Endothelial cell of umbilical vein (primary cell): ENCODE results near the gene SAC3D1. TPM values are rescaled to one million over a fixed set of nuclear protein-coding genes. Genes with fewer than 3 reads are reported as not detected.

Experiments used
- BruUV-seq: library from RNA; stranded (reverse); fragments of 400-500 nt; replicated peaks from 2 replicates; lab custom pipeline; 2021; lab: Mats Ljungman, UMichigan
- CTCF ChIA-PET: fragments of 300-600, 350-600 bp; sonication (Branson Sonifier 250); formaldehyde crosslinking; loops from one replicate; lab custom pipeline; 2021; ENCODE audit warnings: antibody characterized with exemption, inconsistent platforms; lab: Charles Lee
- POLR2A ChIA-PET: fragments of 300-600, 350-600 bp; sonication (Branson Sonifier 250); formaldehyde crosslinking; loops from one replicate; lab custom pipeline; 2021; ENCODE audit warnings: antibody characterized with exemption, inconsistent platforms; lab: Charles Lee
- DNase-seq: peaks from one replicate; pipeline ENCODE4 v3.0.0-alpha.2; 2011; ENCODE audit warnings: low read depth, low spot score
- FAIRE-seq: peaks from 2 replicates; lab custom pipeline; 2011; peaks lifted over from hg19 to GRCh38; lab: Jason Lieb, UNC
- H2AFZ ChIP-seq: 2 replicates; pipeline ENCODE4 v1.6.0; 2012; ENCODE audit warnings: low read depth, low read length, control low read depth, inconsistent platforms
- H3K27ac ChIP-seq: 2 replicates; pipeline ENCODE4 v1.5.1; 2011; ENCODE audit warnings: low read depth, mild to moderate bottlenecking, control low read depth, low read length, moderate library complexity; ENCODE audit not compliant: insufficient read depth
- H3K27me3 ChIP-seq, 2 experiments: 2 replicates each; pipeline versions ENCODE4 v1.6.0 to v1.6.1; 2011; ENCODE audit warnings: low read length in 2 of 2, mixed read lengths in 1 of 2; ENCODE audit not compliant: control insufficient read depth in 2 of 2, insufficient read depth in 2 of 2
- H3K36me3 ChIP-seq, 2 experiments: 2 replicates in 1 of 2; 3 replicates in 1 of 2; pipeline ENCODE4 v1.5.1; 2011; ENCODE audit warnings: low read length in 2 of 2, mild to moderate bottlenecking in 1 of 2, moderate library complexity in 1 of 2; ENCODE audit not compliant: control insufficient read depth in 2 of 2, insufficient read depth in 2 of 2; ENCODE audit errors: extremely low read depth in 1 of 2
- H3K4me1 ChIP-seq: 3 replicates; pipeline ENCODE4 v1.5.1; 2011; ENCODE audit warnings: mild to moderate bottlenecking, low read length; ENCODE audit not compliant: control insufficient read depth, insufficient read depth; ENCODE audit errors: extremely low read depth
- H3K4me2 ChIP-seq: 2 replicates; pipeline ENCODE4 v1.6.1; 2011; ENCODE audit warnings: low read length, control low read depth, mixed read lengths; ENCODE audit not compliant: insufficient read depth
- H3K4me3 ChIP-seq, 3 experiments: fragments of 200-600 bp in 1 of 3; sonication (generic), shearing (Covaris generic) in 1 of 3; replicated peaks in 1 of 3; 2 replicates each; pipeline ENCODE4 v1.5.1; 2011 to 2016; ENCODE audit warnings: control low read depth in 3 of 3, low read length in 3 of 3, mild to moderate bottlenecking in 2 of 3, inconsistent platforms in 1 of 3, low read depth in 1 of 3, moderate library complexity in 1 of 3; ENCODE audit not compliant: insufficient read depth in 1 of 3
- H3K79me2 ChIP-seq: 2 replicates; pipeline ENCODE4 v1.6.0; 2012; ENCODE audit warnings: low read length, inconsistent platforms; ENCODE audit not compliant: control insufficient read depth, insufficient read depth
- H3K9ac ChIP-seq: replicated peaks from 2 replicates; pipeline ENCODE3; 2011; ENCODE audit warnings: low read length, control low read depth; ENCODE audit not compliant: insufficient read depth; ENCODE audit errors: extremely low read depth
- H3K9me1 ChIP-seq: replicated peaks from 3 replicates; pipeline ENCODE4 v1.6.0; 2011; ENCODE audit warnings: mild to moderate bottlenecking, low read length; ENCODE audit not compliant: control insufficient read depth, insufficient read depth; ENCODE audit errors: extremely low read depth
- H3K9me3 ChIP-seq: replicated peaks from 2 replicates; pipeline ENCODE4 v1.5.1; 2012; ENCODE audit warnings: low read length, inconsistent platforms; ENCODE audit not compliant: control insufficient read depth, insufficient read depth
- H4K20me1 ChIP-seq: replicated peaks from 2 replicates; pipeline ENCODE3; 2011; ENCODE audit warnings: mild to moderate bottlenecking, low read length; ENCODE audit not compliant: control insufficient read depth, insufficient read depth; ENCODE audit errors: extremely low read depth
- EZH2 ChIP-seq: IDR thresholded peaks from 2 replicates; pipeline ENCODE4 v1.6.1; 2012; ENCODE audit warnings: borderline replicate concordance, low read depth, mild to moderate bottlenecking, moderate library complexity, low read length, inconsistent platforms; ENCODE audit not compliant: severe bottlenecking
- FOS ChIP-seq: IDR thresholded peaks from 2 replicates; pipeline ENCODE4 v1.6.1; 2011; ENCODE audit warnings: mild to moderate bottlenecking, low read length, moderate library complexity, borderline replicate concordance; ENCODE audit not compliant: insufficient read depth
- GATA2 ChIP-seq: IDR thresholded peaks from 2 replicates; pipeline ENCODE4 v1.7.0; 2011; ENCODE audit warnings: low read depth, mild to moderate bottlenecking, moderate library complexity, mixed read lengths, low read length; ENCODE audit not compliant: insufficient read length, insufficient read depth
- JUN ChIP-seq: IDR thresholded peaks from 2 replicates; pipeline ENCODE4 v1.6.1; 2011; ENCODE audit warnings: borderline replicate concordance, low read depth; ENCODE audit not compliant: insufficient read length, insufficient read depth
- MYC ChIP-seq: IDR thresholded peaks from one replicate; pipeline ENCODE4 v1.6.1; 2011; ENCODE audit warnings: mild to moderate bottlenecking, low read depth, low read length
- POLR2A ChIP-seq: IDR thresholded peaks from 2 replicates; pipeline ENCODE4 v1.6.1; 2012; ENCODE audit warnings: low read depth, mild to moderate bottlenecking, control low read depth, low read length
- POLR2AphosphoS5 ChIP-seq: IDR thresholded peaks from 2 replicates; pipeline ENCODE4 v1.6.1; 2012; ENCODE audit warnings: low read depth, mild to moderate bottlenecking, control low read depth, low read length, moderate library complexity; ENCODE audit not compliant: insufficient read depth
- dilution Hi-C: fragments of 300-500 bp; cut with MboI; formaldehyde crosslinking; loops from one replicate; pipeline ENCODE4 v1.15.0; 2019; ENCODE audit warnings: low sequenced_read_pairs; ENCODE audit not compliant: extremely low pct_ligation_motif_present
- intact Hi-C: fragments of 100-400 bp; cut with micrococcal nuclease; formaldehyde crosslinking; loops from one replicate; pipeline ENCODE4 v1.10.0; 2022
- polyA plus RNA-seq, 4 experiments: library from polyadenylated mRNA; depleted of rRNA in 3 of 4; stranded (reverse) in 3 of 4; unstranded in 1 of 4; fragments of >200 nt; gene quantifications; 2 replicates each; pipeline versions ENCODE4 v1.2.1 to v1.2.3, GENCODE V29; 2011 to 2012; ENCODE audit warnings: missing spikeins in 1 of 4
- total RNA-seq: library from RNA; stranded (reverse); gene quantifications from 2 replicates; pipeline ENCODE4 v1.2.3, GENCODE V29; 2021
- TF ChIP-seq, protein P1 (sequence below): IDR thresholded peaks from 2 replicates; pipeline ENCODE4 v1.6.1; 2011; ENCODE audit not compliant: insufficient read depth, insufficient read length
- TF ChIP-seq, protein P2 (sequence below), 2 donors: IDR thresholded peaks; 1 replicate in 1 of 2; 2 replicates in 1 of 2; pipeline ENCODE4 v1.5.1; 2011; ENCODE audit warnings: low read length in 2 of 2, mild to moderate bottlenecking in 2 of 2, moderate library complexity in 2 of 2, control low read depth in 1 of 2, inconsistent platforms in 1 of 2, low read depth in 1 of 2; ENCODE audit not compliant: insufficient read depth in 1 of 2; ENCODE audit errors: extremely low read depth in 1 of 2

Gene SAC3D1
- total and polyA plus RNA-seq, 2 donors (not counting 3 experiments of a cell fraction or from before 2014, with no cell fraction given): 16.6 to 17.0 TPM

DNA sequence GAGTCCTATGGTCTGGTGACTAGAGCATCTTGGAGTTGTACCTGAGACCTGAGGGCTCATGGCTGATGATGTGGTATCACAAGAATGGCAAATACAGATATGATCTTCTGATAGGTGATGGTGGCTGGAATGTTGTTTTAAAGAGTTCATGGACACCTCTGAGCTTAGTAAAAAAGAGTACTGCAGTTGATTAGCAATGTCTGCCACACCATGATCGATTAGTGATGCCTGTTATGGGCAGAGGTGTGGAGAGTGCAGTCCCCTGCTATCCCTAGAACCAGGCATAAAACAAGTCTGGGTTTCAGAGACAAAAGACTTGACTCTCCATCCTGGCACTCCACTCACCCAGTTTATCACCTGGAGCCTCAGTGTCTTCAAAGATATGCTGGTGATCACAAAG lies 42.9 kb upstream of the SAC3D1 start:
- Histone ChIP-seq H3K4me2 (no peak overlapping the region), H3K9me3 (no peaks in the 10 kb centered on the region), H3K27me3 (no peaks in the 10 kb centered on the region), H3K9me1 (no peaks in the 10 kb centered on the region), H3K27ac (no peak overlapping the region), H2AFZ (no peak overlapping the region), H3K36me3 (no peaks in the 10 kb centered on the region), H3K4me1 (no peaks in the 10 kb centered on the region), H3K79me2 (no peaks in the 10 kb centered on the region), H4K20me1 (no peaks in the 10 kb centered on the region), H3K4me3 (no peak overlapping the region), H3K9ac (no peak overlapping the region)
- intact Hi-C loops (no loop called here), dilution Hi-C loops (no loop called here)
- no TSS peak for BruUV-seq
- CTCF ChIA-PET: interaction anchor here (0.8 to 4.2 kb wide), 8 partner anchors 9 to 154 kb away, joined by 3 to 40 read pairs (median 12); partner anchors contain the start of genes ARL2, ATG2A, CDC42BPG and GPHA2
- POLR2A ChIA-PET: no interaction called here
- DNase-seq (no peak), FAIRE-seq (no peak)
- TF ChIP-seq JUN: no peak
- TF ChIP-seq, protein P1, sequence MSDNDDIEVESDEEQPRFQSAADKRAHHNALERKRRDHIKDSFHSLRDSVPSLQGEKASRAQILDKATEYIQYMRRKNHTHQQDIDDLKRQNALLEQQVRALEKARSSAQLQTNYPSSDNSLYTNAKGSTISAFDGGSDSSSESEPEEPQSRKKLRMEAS: no peak

DNA sequence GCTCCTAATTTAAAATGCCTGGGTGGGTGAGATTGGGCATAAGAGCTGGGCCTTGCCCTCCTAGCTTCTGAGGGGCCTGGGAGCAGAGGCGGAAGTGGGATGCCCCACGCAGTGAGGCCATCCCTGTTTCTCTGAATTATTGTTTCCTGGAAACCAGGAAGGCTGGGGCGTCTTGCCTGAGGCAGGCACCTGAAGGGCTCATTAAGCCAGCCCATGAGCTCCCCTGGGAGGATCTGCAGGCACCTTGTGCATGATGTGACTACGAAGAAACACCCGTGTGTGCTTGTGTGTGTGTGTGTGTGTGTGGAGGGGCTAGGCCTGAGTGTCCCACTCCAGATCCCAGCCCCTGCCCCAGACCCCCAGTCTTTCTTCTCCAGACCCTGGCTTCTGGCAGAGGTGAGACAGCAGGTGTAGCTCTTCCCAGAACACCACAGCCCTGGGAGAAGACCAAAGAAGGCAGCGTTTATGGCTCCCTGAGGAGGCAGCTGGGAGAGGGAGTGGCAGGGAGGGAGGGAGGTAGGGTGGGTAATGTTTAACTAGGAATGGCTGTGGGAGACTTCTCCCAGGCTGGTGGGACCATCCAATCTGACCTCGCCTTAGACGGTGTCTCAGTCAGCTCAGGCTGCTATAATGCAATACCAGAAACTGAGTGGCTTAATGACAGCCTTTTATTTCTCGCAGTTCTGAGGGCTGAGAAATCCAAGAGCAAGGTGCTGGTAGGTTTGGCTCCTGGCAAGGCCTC lies 42.1 kb upstream of the SAC3D1 start:
- H3K9me1 ChIP-seq: no peaks in the 10 kb centered on the region
- no peak for DNase-seq
- H3K9me3 ChIP-seq: no peaks in the 10 kb centered on the region
- no peak overlapping the region for H2AFZ ChIP-seq
- H3K4me2 ChIP-seq: no peak overlapping the region
- no peak overlapping the region for H3K9ac ChIP-seq
- H3K4me3 ChIP-seq: no peak overlapping the region
- CTCF ChIA-PET: interaction anchor here (0.8 to 4.2 kb wide), 5 partner anchors 9 to 81 kb away, joined by 3 to 40 read pairs (median 14); partner anchors contain the start of genes ARL2 and ATG2A
- H4K20me1 ChIP-seq: no peaks in the 10 kb centered on the region
- POLR2A ChIA-PET: no interaction called here
- no peaks in the 10 kb centered on the region for H3K36me3 ChIP-seq
- H3K27me3 ChIP-seq: no peaks in the 10 kb centered on the region
- dilution Hi-C loops: no loop called here
- TF ChIP-seq, protein P2, sequence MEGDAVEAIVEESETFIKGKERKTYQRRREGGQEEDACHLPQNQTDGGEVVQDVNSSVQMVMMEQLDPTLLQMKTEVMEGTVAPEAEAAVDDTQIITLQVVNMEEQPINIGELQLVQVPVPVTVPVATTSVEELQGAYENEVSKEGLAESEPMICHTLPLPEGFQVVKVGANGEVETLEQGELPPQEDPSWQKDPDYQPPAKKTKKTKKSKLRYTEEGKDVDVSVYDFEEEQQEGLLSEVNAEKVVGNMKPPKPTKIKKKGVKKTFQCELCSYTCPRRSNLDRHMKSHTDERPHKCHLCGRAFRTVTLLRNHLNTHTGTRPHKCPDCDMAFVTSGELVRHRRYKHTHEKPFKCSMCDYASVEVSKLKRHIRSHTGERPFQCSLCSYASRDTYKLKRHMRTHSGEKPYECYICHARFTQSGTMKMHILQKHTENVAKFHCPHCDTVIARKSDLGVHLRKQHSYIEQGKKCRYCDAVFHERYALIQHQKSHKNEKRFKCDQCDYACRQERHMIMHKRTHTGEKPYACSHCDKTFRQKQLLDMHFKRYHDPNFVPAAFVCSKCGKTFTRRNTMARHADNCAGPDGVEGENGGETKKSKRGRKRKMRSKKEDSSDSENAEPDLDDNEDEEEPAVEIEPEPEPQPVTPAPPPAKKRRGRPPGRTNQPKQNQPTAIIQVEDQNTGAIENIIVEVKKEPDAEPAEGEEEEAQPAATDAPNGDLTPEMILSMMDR (IDR thresholded peaks at IDR 0.05; ENCODE audit: extremely low read depth in 1 of 2, insufficient read depth in 1 of 2, low read depth in 1 of 2, low read length in 2 of 2): no peak
- TF ChIP-seq FOS: no peak
- no peak for TF ChIP-seq POLR2AphosphoS5
- no peak for TF ChIP-seq JUN
- TF ChIP-seq EZH2: no peak
- TF ChIP-seq MYC: no peak
- TF ChIP-seq GATA2: no peak
- no peak for TF ChIP-seq POLR2A
- TF ChIP-seq, protein P1: no peak
- no peaks in the 10 kb centered on the region for H3K79me2 ChIP-seq
- H3K27ac ChIP-seq: no peak overlapping the region
- H3K4me1 ChIP-seq: no peaks in the 10 kb centered on the region
- no peak for FAIRE-seq
- BruUV-seq: no TSS peak
- intact Hi-C loops: no loop called here
